GM21737 (cell line): ENCODE measurements around the gene RPL27.

Experiments used
- ATAC-seq: cut with Tn5 transposase; IDR thresholded peaks from one replicate; pipeline ENCODE4 v1.9.1; 2021; ENCODE audit warnings: mild to moderate bottlenecking, moderate library complexity; ENCODE audit not compliant: unreplicated experiment

Gene RPL27

DNA sequence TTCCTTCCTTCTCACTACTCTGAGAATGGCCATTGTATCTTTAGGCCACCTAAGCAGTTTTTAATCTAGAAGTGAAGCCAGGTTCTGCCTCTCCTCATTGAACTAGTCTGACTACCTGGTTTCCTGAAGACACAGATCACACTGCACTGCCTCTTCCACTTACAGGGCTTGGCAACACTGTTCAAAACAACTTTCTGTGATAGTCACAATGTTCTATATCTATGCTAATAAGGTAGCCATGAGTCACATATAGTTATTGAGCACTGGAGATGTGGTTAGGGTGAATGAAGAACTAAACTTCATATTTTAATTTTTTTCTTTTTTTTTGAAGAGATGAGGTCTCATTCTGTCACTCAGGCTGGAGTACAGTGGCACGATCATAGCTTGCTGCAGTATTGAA lies 53.8 kb downstream of the RPL27 start:
- ATAC-seq: no peak
